ENCODE data around the gene ABCB11.

DNA sequence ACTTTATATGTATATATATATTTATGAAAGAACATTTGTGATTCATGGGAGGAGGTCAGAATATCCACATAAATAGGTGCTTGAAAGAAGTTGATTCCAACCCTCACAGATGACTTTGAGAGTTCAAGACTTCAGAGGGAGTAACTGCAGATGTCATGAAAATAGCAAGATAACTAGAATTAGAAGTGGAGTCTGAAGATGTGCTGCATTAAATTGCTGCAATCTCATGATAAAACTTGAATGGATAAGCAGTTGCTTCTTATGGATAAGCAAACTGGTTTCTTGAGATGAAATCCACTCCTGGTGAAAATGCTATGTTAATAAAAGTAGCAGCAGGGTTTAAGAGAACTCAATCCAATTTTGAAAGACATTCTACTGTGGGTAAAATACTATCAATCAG is 89.8 kb downstream of the ABCB11 start:
- TF ChIP-seq, protein P1, sequence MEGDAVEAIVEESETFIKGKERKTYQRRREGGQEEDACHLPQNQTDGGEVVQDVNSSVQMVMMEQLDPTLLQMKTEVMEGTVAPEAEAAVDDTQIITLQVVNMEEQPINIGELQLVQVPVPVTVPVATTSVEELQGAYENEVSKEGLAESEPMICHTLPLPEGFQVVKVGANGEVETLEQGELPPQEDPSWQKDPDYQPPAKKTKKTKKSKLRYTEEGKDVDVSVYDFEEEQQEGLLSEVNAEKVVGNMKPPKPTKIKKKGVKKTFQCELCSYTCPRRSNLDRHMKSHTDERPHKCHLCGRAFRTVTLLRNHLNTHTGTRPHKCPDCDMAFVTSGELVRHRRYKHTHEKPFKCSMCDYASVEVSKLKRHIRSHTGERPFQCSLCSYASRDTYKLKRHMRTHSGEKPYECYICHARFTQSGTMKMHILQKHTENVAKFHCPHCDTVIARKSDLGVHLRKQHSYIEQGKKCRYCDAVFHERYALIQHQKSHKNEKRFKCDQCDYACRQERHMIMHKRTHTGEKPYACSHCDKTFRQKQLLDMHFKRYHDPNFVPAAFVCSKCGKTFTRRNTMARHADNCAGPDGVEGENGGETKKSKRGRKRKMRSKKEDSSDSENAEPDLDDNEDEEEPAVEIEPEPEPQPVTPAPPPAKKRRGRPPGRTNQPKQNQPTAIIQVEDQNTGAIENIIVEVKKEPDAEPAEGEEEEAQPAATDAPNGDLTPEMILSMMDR (IDR thresholded peaks at IDR 0.05; ENCODE audit: insufficient read depth, low read depth, low read length), result no peak
- TF ChIP-seq EZH2 (IDR thresholded peaks at IDR 0.05; ENCODE audit: insufficient read depth, low read length), result no peak
